C4-2B (cell line): Measurements from ENCODE around the gene THSD8.

Source experiments
- H3K27ac ChIP-seq: fragments of 450-650 bp; 2 replicates; pipeline ENCODE4 v1.5.1; 2017
- CTCF ChIP-seq: fragments of 450-650 bp; conservative IDR thresholded peaks from 2 replicates; pipeline ENCODE4 v1.5.1; 2017; ENCODE audit warnings: mild to moderate bottlenecking
- ZFX ChIP-seq: fragments of 450-650 bp; IDR thresholded peaks from 2 replicates; pipeline ENCODE4 v1.6.1; 2017

THSD8 gene

GRCh38 chr19:12786141-12786870 lies 15.6 kb upstream of the THSD8 start:
- peak overlapping the region; percentile 95 for H3K27ac ChIP-seq
- TF ChIP-seq ZFX (peak; percentile 70; the same call in 1 of the 2 replicates), CTCF (no peak)

- H3K27ac ChIP-seq = peak overlapping the region; percentile 95
- TF ChIP-seq ZFX = no peak
- TF ChIP-seq CTCF = no peak
Observed at GRCh38 chr19:12786952-12787351, 14.9 kb upstream of the THSD8 start.

GRCh38 chr19:12787458-12787857 lies 14.4 kb upstream of the THSD8 start:
- TF ChIP-seq ZFX = no peak
- H3K27ac ChIP-seq = peak overlapping the region; percentile 95

GRCh38 chr19:12788042-12788681 lies 13.7 kb upstream of the THSD8 start:
- no peak for TF ChIP-seq ZFX
- no peak for TF ChIP-seq CTCF
- H3K27ac ChIP-seq = peak overlapping the region; percentile 95

GRCh38 chr19:12788682-12789097 lies 13.2 kb upstream of the THSD8 start:
- TF ChIP-seq ZFX = no peak
- TF ChIP-seq CTCF = no peak
- H3K27ac ChIP-seq = peak overlapping the region; percentile 95

- H3K27ac ChIP-seq = peak overlapping the region; percentile 95
- TF ChIP-seq CTCF (no peak), ZFX (no peak)
Observed at GRCh38 chr19:12789098-12789903, 12.6 kb upstream of the THSD8 start.

- TF ChIP-seq CTCF (no peak), ZFX (no peak)
- H3K27ac ChIP-seq = peak overlapping the region; percentile 96
Observed at GRCh38 chr19:12789904-12790619, 11.8 kb upstream of the THSD8 start.
